ENCODE data around the gene GPHN. TPM values are rescaled to one million over a fixed set of nuclear protein-coding genes. Genes with fewer than 3 reads are reported as not detected.

The GPHN gene
- total RNA-seq, 1 donor from 2014 or later: 27.0 TPM

GRCh38 chr14:66603945-66604344 is 96.0 kb downstream of the GPHN start:
- TF ChIP-seq CTCF (IDR thresholded peaks at IDR 0.05): no peak
- H3K27me3 ChIP-seq (ENCODE audit: low read depth): no peaks in the 10 kb centered on the region
- no peak for ATAC-seq

GRCh38 chr14:66606826-66607225 is 98.9 kb downstream of the GPHN start:
- intact Hi-C loops (cut with DNase I): no loop called here
- Histone ChIP-seq H3K36me3 (no peaks in the 10 kb centered on the region), H3K4me1 (no peaks in the 10 kb centered on the region), H3K27ac (no peak overlapping the region), H3K9me3 (no peaks in the 10 kb centered on the region), H3K27me3 (ENCODE audit: low read depth) (no peaks in the 10 kb centered on the region), H3K4me3 (no peak overlapping the region)
- DNase-seq (no peak), ATAC-seq (no peak)
- TF ChIP-seq CTCF (IDR thresholded peaks at IDR 0.05): no peak

More at GRCh38 chr14:66603945-66604344, 96.0 kb downstream of the GPHN start:
- no peaks in the 10 kb centered on the region for H3K4me1 ChIP-seq
- H3K27ac ChIP-seq: no peak overlapping the region
- H3K9me3 ChIP-seq: no peaks in the 10 kb centered on the region
- H3K4me3 ChIP-seq: no peak overlapping the region
- DNase-seq: no peak
- no peaks in the 10 kb centered on the region for H3K36me3 ChIP-seq
- intact Hi-C loops (cut with DNase I): no loop called here

- no peaks in the 10 kb centered on the region for H3K9me3 ChIP-seq
- no peak overlapping the region for H3K27ac ChIP-seq
- H3K27me3 ChIP-seq (ENCODE audit: low read depth): no peaks in the 10 kb centered on the region
- no peak for TF ChIP-seq CTCF (IDR thresholded peaks at IDR 0.05)
- intact Hi-C loops (cut with DNase I): no loop called here
- H3K4me3 ChIP-seq: no peak overlapping the region
- H3K36me3 ChIP-seq: no peaks in the 10 kb centered on the region
- ATAC-seq (no peak), DNase-seq (no peak)
- no peaks in the 10 kb centered on the region for H3K4me1 ChIP-seq
Measured at GRCh38 chr14:66610154-66610563, 102.2 kb downstream of the GPHN start.

- ATAC-seq (no peak), DNase-seq (no peak)
- Histone ChIP-seq H3K9me3 (peaks cover 19% of the 10 kb centered on the region), H3K27me3 (ENCODE audit: low read depth) (no peaks in the 10 kb centered on the region), H3K27ac (no peak overlapping the region), H3K36me3 (no peaks in the 10 kb centered on the region), H3K4me1 (no peaks in the 10 kb centered on the region), H3K4me3 (no peak overlapping the region)
- intact Hi-C loops (cut with DNase I): no loop called here
- no peak for TF ChIP-seq CTCF (IDR thresholded peaks at IDR 0.05)
Measured at GRCh38 chr14:66613344-66613743, 105.4 kb downstream of the GPHN start.

DNA sequence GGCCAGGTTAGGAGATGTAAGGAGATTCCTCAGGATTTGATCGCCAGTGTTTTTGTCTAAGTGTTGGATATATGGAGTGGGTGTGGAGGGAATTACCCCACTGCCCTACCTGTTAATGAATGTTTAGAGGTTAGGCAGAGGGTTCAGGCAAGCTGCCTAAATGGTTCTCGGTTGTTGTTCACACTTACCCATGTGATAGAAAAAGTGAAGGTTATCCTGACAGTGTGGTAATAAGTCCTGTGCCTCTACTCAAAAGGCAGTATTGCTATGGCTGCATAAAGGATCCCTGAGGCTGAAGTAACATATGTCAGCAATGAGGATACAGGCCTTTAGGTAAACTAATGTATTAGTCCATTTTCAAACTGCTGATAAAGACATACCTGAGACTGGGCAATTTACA is 112.0 kb downstream of the GPHN start:
- Histone ChIP-seq H3K36me3 (no peaks in the 10 kb centered on the region), H3K9me3 (peaks cover 26% of the 10 kb centered on the region), H3K27ac (no peak overlapping the region), H3K4me3 (no peak overlapping the region), H3K27me3 (ENCODE audit: low read depth) (no peaks in the 10 kb centered on the region), H3K4me1 (no peaks in the 10 kb centered on the region)
- no peak for TF ChIP-seq CTCF (IDR thresholded peaks at IDR 0.05)
- ATAC-seq: no peak
- no peak for DNase-seq
- intact Hi-C loops (cut with DNase I): no loop called here

DNA sequence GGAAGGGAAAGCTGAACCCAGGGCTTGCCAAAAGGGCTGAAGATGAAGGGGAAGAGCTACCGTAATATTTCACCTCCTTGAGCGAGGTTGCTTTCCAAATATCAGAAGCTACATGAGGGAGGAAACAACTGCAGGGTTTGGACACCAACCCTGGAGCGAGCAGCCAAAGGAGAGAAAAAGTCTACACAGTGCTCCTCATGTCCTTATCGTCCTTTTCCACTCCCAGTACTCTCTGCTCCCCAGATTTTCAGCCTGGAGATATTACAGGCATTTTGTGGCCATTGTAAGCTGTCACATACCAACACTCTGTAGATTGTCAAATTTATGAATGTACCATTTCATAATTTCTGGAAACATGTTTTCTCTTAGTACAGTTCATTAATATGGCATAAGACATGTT is 115.9 kb downstream of the GPHN start:
- Histone ChIP-seq H3K27ac (no peak overlapping the region), H3K27me3 (ENCODE audit: low read depth) (no peaks in the 10 kb centered on the region), H3K4me3 (no peak overlapping the region), H3K9me3 (peaks cover 2% of the 10 kb centered on the region), H3K4me1 (no peaks in the 10 kb centered on the region), H3K36me3 (no peaks in the 10 kb centered on the region)
- no peak for TF ChIP-seq CTCF (IDR thresholded peaks at IDR 0.05)
- intact Hi-C loops (cut with DNase I): no loop called here
- no peak for DNase-seq
- no peak for ATAC-seq

Measured in lower lobe of right lung (tissue), 2 donors.